Measurements from ENCODE around the gene DENND2C.

- TF ChIP-seq CTCF (IDR thresholded peaks at IDR 0.05; ENCODE audit: poor library complexity, severe bottlenecking) (no peak), TAF1 (IDR thresholded peaks at IDR 0.05; ENCODE audit: low read depth) (no peak), POLR2AphosphoS5 (IDR thresholded peaks at IDR 0.05) (no peak), REST (IDR thresholded peaks at IDR 0.05; ENCODE audit: borderline replicate concordance) (no peak), EZH2 (IDR thresholded peaks at IDR 0.05; ENCODE audit: borderline replicate concordance, insufficient read depth, low read length, poor library complexity, severe bottlenecking) (no peak), EP300 (conservative IDR thresholded peaks at IDR 0.05; ENCODE audit: poor library complexity, severe bottlenecking) (no peak)
Measured at GRCh38 chr1:114550336-114550735, 119.5 kb downstream of the DENND2C start.
